Keratinocyte (primary cell): ENCODE measurements around the gene NR1H2. TPM values are rescaled to one million over a fixed set of nuclear protein-coding genes. Genes with fewer than 3 reads are reported as not detected.

Experiments
- DNase-seq: peaks from one replicate; pipeline ENCODE4 v3.0.0-alpha.2; 2011; ENCODE audit warnings: low read depth, missing footprints, low spot score
- FAIRE-seq: peaks from 2 replicates; lab custom pipeline; 2011; peaks lifted over from hg19 to GRCh38; lab: Jason Lieb, UNC
- H2AFZ ChIP-seq: 2 replicates; pipeline ENCODE4 v1.6.0; 2012; ENCODE audit warnings: low read length, control low read depth, inconsistent platforms; ENCODE audit not compliant: control insufficient read depth
- H3K27ac ChIP-seq: 2 replicates; pipeline ENCODE4 v1.5.1; 2011; ENCODE audit warnings: low read length; ENCODE audit not compliant: control insufficient read depth, insufficient read depth
- H3K27me3 ChIP-seq: 3 replicates; pipeline ENCODE4 v1.6.0; 2011; ENCODE audit warnings: low read length; ENCODE audit not compliant: control insufficient read depth, insufficient read depth; ENCODE audit errors: extremely low read depth
- H3K36me3 ChIP-seq, 2 experiments: 2 replicates in 1 of 2; 3 replicates in 1 of 2; pipeline ENCODE4 v1.5.1; 2011; ENCODE audit warnings: low read length in 2 of 2, mild to moderate bottlenecking in 1 of 2; ENCODE audit not compliant: control insufficient read depth in 2 of 2, insufficient read depth in 2 of 2; ENCODE audit errors: extremely low read depth in 1 of 2
- H3K4me1 ChIP-seq: 3 replicates; pipeline ENCODE4 v1.5.1; 2011; ENCODE audit warnings: low read length; ENCODE audit not compliant: control insufficient read depth, insufficient read depth; ENCODE audit errors: extremely low read depth
- H3K4me2 ChIP-seq: 3 replicates; pipeline ENCODE4 v1.6.0; 2011; ENCODE audit warnings: low read depth, low read length; ENCODE audit not compliant: control insufficient read depth, insufficient read depth; ENCODE audit errors: extremely low read depth
- H3K4me3 ChIP-seq, 3 experiments: fragments of 200-600 bp in 1 of 3; sonication (generic) in 1 of 3; 2 replicates in 2 of 3; 3 replicates in 1 of 3; pipeline ENCODE4 v1.5.1; 2011 to 2016; ENCODE audit warnings: low read length in 3 of 3, mild to moderate bottlenecking in 3 of 3, control low read depth in 2 of 3, inconsistent platforms in 1 of 3, low read depth in 1 of 3, mixed read lengths in 1 of 3, mixed run types in 1 of 3, moderate library complexity in 1 of 3; ENCODE audit not compliant: control insufficient read depth in 2 of 3, insufficient read depth in 2 of 3; ENCODE audit errors: extremely low read depth in 1 of 3
- H3K79me2 ChIP-seq: 2 replicates; pipeline ENCODE4 v1.6.0; 2012; ENCODE audit warnings: low read length; ENCODE audit not compliant: control insufficient read depth, insufficient read depth
- H3K9ac ChIP-seq: 3 replicates; pipeline ENCODE4 v1.6.0; 2011; ENCODE audit warnings: low read length; ENCODE audit not compliant: control insufficient read depth, insufficient read depth; ENCODE audit errors: extremely low read depth
- H3K9me1 ChIP-seq: 3 replicates; pipeline ENCODE4 v1.6.0; 2011; ENCODE audit warnings: low read length; ENCODE audit not compliant: control insufficient read depth, insufficient read depth; ENCODE audit errors: extremely low read depth
- H3K9me3 ChIP-seq: 2 replicates; pipeline ENCODE4 v1.5.1; 2012; ENCODE audit warnings: low read depth, low read length; ENCODE audit not compliant: control insufficient read depth
- H4K20me1 ChIP-seq: 3 replicates; pipeline ENCODE4 v1.6.0; 2011; ENCODE audit warnings: low read length; ENCODE audit not compliant: control insufficient read depth, insufficient read depth; ENCODE audit errors: extremely low read depth
- CTCF ChIP-seq, 3 experiments: IDR thresholded peaks in 1 of 3; conservative IDR thresholded peaks in 1 of 3; optimal IDR thresholded peaks in 1 of 3; 2 replicates in 2 of 3; 3 replicates in 1 of 3; pipeline versions ENCODE3 to v1.5.1; 2011; ENCODE audit warnings: low read length in 3 of 3, mild to moderate bottlenecking in 3 of 3, moderate library complexity in 2 of 3, control low read depth in 1 of 3, inconsistent platforms in 1 of 3; ENCODE audit not compliant: insufficient read depth in 2 of 3; ENCODE audit errors: extremely low read depth in 1 of 3
- EZH2 ChIP-seq: IDR thresholded peaks from one replicate; pipeline ENCODE4 v1.6.1; 2012; ENCODE audit warnings: inconsistent platforms, mild to moderate bottlenecking, low read length, moderate library complexity
- dilution Hi-C: fragments of 300-500 bp; cut with MboI; formaldehyde crosslinking; loops from one replicate; pipeline ENCODE4 v1.7.0; 2020; ENCODE audit warnings: low sequenced_read_pairs; ENCODE audit not compliant: extremely low pct_ligation_motif_present
- polyA plus RNA-seq, 5 experiments: library from polyadenylated mRNA; depleted of rRNA in 3 of 5; stranded (reverse) in 3 of 5; stranded (forward) in 1 of 5; unstranded in 1 of 5; fragments of >200 nt; gene quantifications; 1 replicate in 1 of 5; 2 replicates in 3 of 5; 3 replicates in 1 of 5; pipeline versions ENCODE4 v1.2.1 to v1.2.3, GENCODE V29; 2011 to 2012; ENCODE audit warnings: missing spikeins in 2 of 5, low read depth in 1 of 5, low replicate concordance in 1 of 5

Gene NR1H2
- polyA plus RNA-seq, 1 donor (not counting 4 experiments of a cell fraction or from before 2014, with no cell fraction given), result 19.5 TPM

- no peak overlapping the region for H3K27ac ChIP-seq
- H3K79me2 ChIP-seq, result no peaks in the 10 kb centered on the region
- no peaks in the 10 kb centered on the region for H3K9me1 ChIP-seq
- peaks cover 73% of the 10 kb centered on the region for H3K27me3 ChIP-seq
- H3K4me2 ChIP-seq, result no peak overlapping the region
- DNase-seq (no peak), FAIRE-seq (no peak)
- H4K20me1 ChIP-seq, result no peaks in the 10 kb centered on the region
- TF ChIP-seq EZH2, result peak; percentile 12
- no peak for TF ChIP-seq CTCF (optimal IDR thresholded peaks at IDR 0.05 in 1 of 3, IDR thresholded peaks at IDR 0.05 in 1 of 3, conservative IDR thresholded peaks at IDR 0.05 in 1 of 3; ENCODE audit: extremely low read depth in 1 of 3, insufficient read depth in 2 of 3, low read length in 3 of 3)
- H2AFZ ChIP-seq, result no peak overlapping the region
- no peaks in the 10 kb centered on the region for H3K36me3 ChIP-seq
- peaks cover 3% of the 10 kb centered on the region for H3K4me1 ChIP-seq
- dilution Hi-C loops, result no loop called here
- H3K4me3 ChIP-seq, result no peak overlapping the region
- no peak overlapping the region for H3K9ac ChIP-seq
- H3K9me3 ChIP-seq, result peaks cover 12% of the 10 kb centered on the region
Observed at GRCh38 chr19:50330365-50331078, 45.7 kb upstream of the NR1H2 start.

- Histone ChIP-seq H3K4me2 (no peak overlapping the region), H3K9ac (no peak overlapping the region), H3K4me3 (no peak overlapping the region), H3K27ac (no peak overlapping the region), H3K36me3 (no peaks in the 10 kb centered on the region), H4K20me1 (no peaks in the 10 kb centered on the region), H2AFZ (no peak overlapping the region), H3K9me1 (no peaks in the 10 kb centered on the region), H3K27me3 (peaks cover 65% of the 10 kb centered on the region), H3K79me2 (no peaks in the 10 kb centered on the region), H3K4me1 (peaks cover 3% of the 10 kb centered on the region), H3K9me3 (peaks cover 12% of the 10 kb centered on the region)
- FAIRE-seq, result no peak
- dilution Hi-C loops, result no loop called here
- DNase-seq, result no peak
- TF ChIP-seq EZH2, result peak; percentile 47
- no peak for TF ChIP-seq CTCF (optimal IDR thresholded peaks at IDR 0.05 in 1 of 3, IDR thresholded peaks at IDR 0.05 in 1 of 3, conservative IDR thresholded peaks at IDR 0.05 in 1 of 3; ENCODE audit: extremely low read depth in 1 of 3, insufficient read depth in 2 of 3, low read length in 3 of 3)
Observed at GRCh38 chr19:50331221-50331993, 44.9 kb upstream of the NR1H2 start.
